ENCODE data around the gene AMOTL1.
A peak's percentile ranks its signal among the peaks of the same experiment; 100 is the strongest.

The AMOTL1 gene

GRCh38 chr11:94858012-94858705, 90.0 kb downstream of the AMOTL1 start:
- Histone ChIP-seq H3K9ac (ENCODE audit: low read length) (no peak overlapping the region), H3K4me3 (ENCODE audit: low read depth, low read length) (no peak overlapping the region), H3K4me1 (ENCODE audit: control insufficient read depth, insufficient read depth, low read length) (no peaks in the 10 kb centered on the region), H3K36me3 (ENCODE audit: control insufficient read depth, insufficient read depth, low read length) (peaks cover 89% of the 10 kb centered on the region), H3K27me3 (ENCODE audit: control insufficient read depth, insufficient read depth, low read length) (no peaks in the 10 kb centered on the region), H3K27ac (ENCODE audit: low read depth, low read length) (no peak overlapping the region), H3K9me3 (ENCODE audit: control insufficient read depth, insufficient read depth, low read depth, low read length) (no peaks in the 10 kb centered on the region)

- H3K27ac ChIP-seq (ENCODE audit: low read depth, low read length): no peak overlapping the region
- H3K36me3 ChIP-seq (ENCODE audit: control insufficient read depth, insufficient read depth, low read length): peaks cover 88% of the 10 kb centered on the region
- no peaks in the 10 kb centered on the region for H3K9me3 ChIP-seq (ENCODE audit: control insufficient read depth, insufficient read depth, low read depth, low read length)
- no peaks in the 10 kb centered on the region for H3K27me3 ChIP-seq (ENCODE audit: control insufficient read depth, insufficient read depth, low read length)
- H3K4me3 ChIP-seq (ENCODE audit: low read depth, low read length): no peak overlapping the region
- H3K4me1 ChIP-seq (ENCODE audit: control insufficient read depth, insufficient read depth, low read length): no peaks in the 10 kb centered on the region; the same call in 1 of the 2 replicates
- H3K9ac ChIP-seq (ENCODE audit: low read length): no peak overlapping the region
Observed at GRCh38 chr11:94860333-94860732, 92.2 kb downstream of the AMOTL1 start.

GRCh38 chr11:94861306-94861845, 93.2 kb downstream of the AMOTL1 start:
- no peak overlapping the region for H3K4me3 ChIP-seq (ENCODE audit: low read depth, low read length)
- H3K9ac ChIP-seq (ENCODE audit: low read length): no peak overlapping the region
- H3K27ac ChIP-seq (ENCODE audit: low read depth, low read length): no peak overlapping the region
- no peaks in the 10 kb centered on the region for H3K9me3 ChIP-seq (ENCODE audit: control insufficient read depth, insufficient read depth, low read depth, low read length)
- H3K27me3 ChIP-seq (ENCODE audit: control insufficient read depth, insufficient read depth, low read length): no peaks in the 10 kb centered on the region
- H3K36me3 ChIP-seq (ENCODE audit: control insufficient read depth, insufficient read depth, low read length): peaks cover 88% of the 10 kb centered on the region
- peaks cover 7% of the 10 kb centered on the region; the same call in 1 of the 2 replicates for H3K4me1 ChIP-seq (ENCODE audit: control insufficient read depth, insufficient read depth, low read length)

GRCh38 chr11:94862926-94863880, 95.0 kb downstream of the AMOTL1 start:
- Histone ChIP-seq H3K36me3 (ENCODE audit: control insufficient read depth, insufficient read depth, low read length) (peaks cover 88% of the 10 kb centered on the region), H3K9ac (ENCODE audit: low read length) (no peak overlapping the region), H3K9me3 (ENCODE audit: control insufficient read depth, insufficient read depth, low read depth, low read length) (no peaks in the 10 kb centered on the region), H3K4me3 (ENCODE audit: low read depth, low read length) (no peak overlapping the region), H3K4me1 (ENCODE audit: control insufficient read depth, insufficient read depth, low read length) (peaks cover 24% of the 10 kb centered on the region; the same call in 1 of the 2 replicates), H3K27me3 (ENCODE audit: control insufficient read depth, insufficient read depth, low read length) (no peaks in the 10 kb centered on the region), H3K27ac (ENCODE audit: low read depth, low read length) (no peak overlapping the region)

DNA sequence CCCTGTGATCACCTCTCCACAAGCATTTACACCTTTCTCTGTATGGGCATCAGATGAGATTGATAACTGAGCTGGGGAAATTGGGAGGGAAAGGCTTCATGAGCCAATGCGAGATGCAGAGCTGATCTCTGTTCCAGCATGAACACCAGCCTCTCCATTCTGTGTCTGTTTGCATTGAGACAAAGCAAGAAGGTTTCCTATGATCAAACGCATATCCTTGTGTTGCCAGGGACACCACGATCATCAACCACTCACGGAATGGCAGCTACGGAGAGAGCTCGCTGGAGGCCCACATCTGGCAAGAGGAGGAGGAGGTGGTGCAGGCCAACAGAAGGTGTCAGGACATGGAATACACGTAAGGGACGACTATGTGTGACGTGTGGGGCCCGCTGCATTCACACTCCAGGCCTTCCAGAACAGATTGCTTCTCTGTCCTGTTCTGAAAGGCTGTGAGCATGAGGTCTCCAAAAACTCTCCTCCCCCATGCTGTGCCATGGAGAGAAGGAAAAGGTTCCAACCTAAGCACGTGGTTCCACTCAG, 96.4 kb downstream of the AMOTL1 start:
- Histone ChIP-seq H3K36me3 (ENCODE audit: control insufficient read depth, insufficient read depth, low read length) (peaks cover 89% of the 10 kb centered on the region), H3K27ac (ENCODE audit: low read depth, low read length) (no peak overlapping the region), H3K4me1 (ENCODE audit: control insufficient read depth, insufficient read depth, low read length) (peaks cover 24% of the 10 kb centered on the region; the same call in 1 of the 2 replicates), H3K4me3 (ENCODE audit: low read depth, low read length) (no peak overlapping the region), H3K9me3 (ENCODE audit: control insufficient read depth, insufficient read depth, low read depth, low read length) (no peaks in the 10 kb centered on the region), H3K9ac (ENCODE audit: low read length) (no peak overlapping the region), H3K27me3 (ENCODE audit: control insufficient read depth, insufficient read depth, low read length) (no peaks in the 10 kb centered on the region)

- H3K36me3 ChIP-seq (ENCODE audit: control insufficient read depth, insufficient read depth, low read length): peaks cover 89% of the 10 kb centered on the region
- no peak overlapping the region for H3K4me3 ChIP-seq (ENCODE audit: low read depth, low read length)
Observed at GRCh38 chr11:94866231-94866822, 98.2 kb downstream of the AMOTL1 start.

DNA sequence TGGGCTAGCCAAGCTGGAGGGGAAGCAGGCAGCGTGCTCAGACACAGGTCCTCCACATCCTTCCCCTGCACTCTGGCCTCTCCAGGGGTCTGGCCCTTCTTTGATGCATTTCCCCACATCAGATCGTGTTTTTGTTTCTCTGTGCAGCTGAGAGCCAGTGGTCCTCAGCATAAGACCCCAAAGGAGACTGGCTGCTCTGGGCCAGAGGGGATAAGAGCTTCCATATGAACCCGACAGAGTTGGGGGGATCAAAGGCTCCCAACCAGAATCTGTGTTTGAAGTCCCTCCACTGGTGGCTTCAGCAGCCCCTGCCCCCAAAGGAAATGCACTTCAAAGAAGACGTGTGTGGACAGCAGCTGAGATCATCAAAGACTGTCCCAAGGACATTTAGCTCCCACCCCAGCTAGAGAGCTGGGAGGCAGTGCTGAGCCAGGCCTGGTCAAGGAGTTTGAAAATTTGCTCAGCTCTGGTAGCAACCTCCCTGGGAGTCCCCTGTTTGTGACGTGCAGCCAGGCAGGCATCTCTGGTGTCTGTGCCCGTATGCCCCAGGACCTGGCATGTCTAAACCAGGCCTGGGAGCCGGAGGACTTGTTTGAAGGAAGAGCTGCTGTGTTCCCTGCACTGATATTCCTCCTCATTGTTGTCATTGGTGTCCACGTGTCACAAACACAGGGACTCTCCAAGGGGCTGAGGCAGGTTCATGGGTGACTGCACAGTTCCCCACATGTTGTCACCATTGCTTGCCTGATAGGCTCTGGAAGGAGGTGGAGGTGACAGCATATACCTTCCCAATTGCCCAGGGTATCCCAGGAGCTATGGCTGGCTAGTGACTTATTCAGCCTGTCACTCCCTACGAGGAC, 99.0 kb downstream of the AMOTL1 start:
- H3K36me3 ChIP-seq (ENCODE audit: control insufficient read depth, insufficient read depth, low read length): peaks cover 90% of the 10 kb centered on the region

More at GRCh38 chr11:94866231-94866822, 98.2 kb downstream of the AMOTL1 start:
- H3K4me1 ChIP-seq (ENCODE audit: control insufficient read depth, insufficient read depth, low read length): peaks cover 24% of the 10 kb centered on the region; the same call in 1 of the 2 replicates
- no peaks in the 10 kb centered on the region for H3K9me3 ChIP-seq (ENCODE audit: control insufficient read depth, insufficient read depth, low read depth, low read length)
- H3K27ac ChIP-seq (ENCODE audit: low read depth, low read length): 0 out of 2 replicates have a peak overlapping the region, but pooled peaks have one; percentile 44
- H3K9ac ChIP-seq (ENCODE audit: low read length): peak overlapping the region; percentile 74
- H3K27me3 ChIP-seq (ENCODE audit: control insufficient read depth, insufficient read depth, low read length): no peaks in the 10 kb centered on the region

DNA sequence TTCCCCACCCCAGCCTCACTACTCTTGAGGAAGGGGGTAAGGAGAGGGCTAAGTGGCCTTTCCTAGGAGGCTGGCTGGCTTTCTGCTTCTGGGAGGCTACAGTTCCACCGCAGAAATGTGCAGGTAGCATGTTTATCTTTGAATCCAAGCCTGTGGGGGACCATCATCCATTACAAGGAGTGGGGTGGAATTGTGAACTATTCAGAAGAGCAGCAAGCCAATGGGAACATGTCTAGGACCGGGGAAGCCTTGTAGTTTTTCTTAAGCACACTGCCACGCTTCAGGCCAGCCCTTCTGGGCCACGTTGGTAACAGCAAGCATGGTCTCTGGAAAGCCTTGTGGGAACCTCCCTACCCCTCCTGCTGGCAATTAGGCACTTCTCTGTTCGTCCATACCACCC, 100.3 kb downstream of the AMOTL1 start:
- Histone ChIP-seq H3K27ac (ENCODE audit: low read depth, low read length) (no peak overlapping the region), H3K27me3 (ENCODE audit: control insufficient read depth, insufficient read depth, low read length) (no peaks in the 10 kb centered on the region)

More for the DNA sequence above, 99.0 kb downstream of the AMOTL1 start:
- H3K27me3 ChIP-seq (ENCODE audit: control insufficient read depth, insufficient read depth, low read length): no peaks in the 10 kb centered on the region
- peak overlapping the region; percentile 74 for H3K9ac ChIP-seq (ENCODE audit: low read length)
- peaks cover 24% of the 10 kb centered on the region; the same call in 1 of the 2 replicates for H3K4me1 ChIP-seq (ENCODE audit: control insufficient read depth, insufficient read depth, low read length)
- peak overlapping the region; percentile 44; the same call in 1 of the 2 replicates for H3K27ac ChIP-seq (ENCODE audit: low read depth, low read length)
- H3K9me3 ChIP-seq (ENCODE audit: control insufficient read depth, insufficient read depth, low read depth, low read length): no peaks in the 10 kb centered on the region
- H3K4me3 ChIP-seq (ENCODE audit: low read depth, low read length): no peak overlapping the region; the same call in 1 of the 2 replicates

DNA sequence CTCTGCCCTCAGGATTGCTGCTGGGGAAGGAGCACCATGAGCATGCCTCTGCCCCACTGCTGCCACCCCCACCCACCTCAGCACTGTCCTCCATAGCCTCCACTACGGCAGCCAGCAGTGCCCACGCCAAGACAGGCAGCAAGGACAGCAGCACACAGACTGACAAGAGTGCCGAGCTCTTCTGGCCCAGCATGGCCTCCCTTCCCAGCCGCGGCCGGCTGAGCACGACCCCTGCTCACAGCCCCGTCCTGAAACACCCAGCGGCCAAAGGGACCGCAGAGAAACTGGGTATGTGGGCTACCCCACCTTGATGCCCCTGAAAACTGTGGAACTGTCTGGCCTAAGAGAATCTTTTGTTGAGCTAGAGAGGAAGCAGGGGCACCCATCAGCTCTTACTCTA, 101.0 kb downstream of the AMOTL1 start:
- no peak overlapping the region for H3K4me3 ChIP-seq (ENCODE audit: low read depth, low read length)
- peaks cover 98% of the 10 kb centered on the region for H3K36me3 ChIP-seq (ENCODE audit: control insufficient read depth, insufficient read depth, low read length)
- no peak overlapping the region for H3K9ac ChIP-seq (ENCODE audit: low read length)
- no peak overlapping the region for H3K27ac ChIP-seq (ENCODE audit: low read depth, low read length)
- no peaks in the 10 kb centered on the region for H3K9me3 ChIP-seq (ENCODE audit: control insufficient read depth, insufficient read depth, low read depth, low read length)
- peaks cover 24% of the 10 kb centered on the region; the same call in 1 of the 2 replicates for H3K4me1 ChIP-seq (ENCODE audit: control insufficient read depth, insufficient read depth, low read length)
- no peaks in the 10 kb centered on the region for H3K27me3 ChIP-seq (ENCODE audit: control insufficient read depth, insufficient read depth, low read length)

More for the DNA sequence above, 100.3 kb downstream of the AMOTL1 start:
- Histone ChIP-seq H3K4me3 (ENCODE audit: low read depth, low read length) (no peak overlapping the region), H3K36me3 (ENCODE audit: control insufficient read depth, insufficient read depth, low read length) (peaks cover 98% of the 10 kb centered on the region), H3K9me3 (ENCODE audit: control insufficient read depth, insufficient read depth, low read depth, low read length) (no peaks in the 10 kb centered on the region), H3K9ac (ENCODE audit: low read length) (no peak overlapping the region), H3K4me1 (ENCODE audit: control insufficient read depth, insufficient read depth, low read length) (peaks cover 24% of the 10 kb centered on the region; the same call in 1 of the 2 replicates)
